VCaP (cell line): ENCODE results near the gene RGS6.

Experiments used
- H3K27ac ChIP-seq: fragments of 450-650 bp; 2 replicates; pipeline ENCODE4 v1.5.1; 2017
- CTCF ChIP-seq: fragments of 450-650 bp; conservative IDR thresholded peaks from 2 replicates; pipeline ENCODE4 v1.5.1; 2017; ENCODE audit warnings: mild to moderate bottlenecking, moderate library complexity

RGS6 gene

GRCh38 chr14:72311516-72311915, 379.3 kb downstream of the RGS6 start:
- TF ChIP-seq CTCF, result no peak
- no peak overlapping the region for H3K27ac ChIP-seq

GRCh38 chr14:72314808-72315435, 382.7 kb downstream of the RGS6 start:
- TF ChIP-seq CTCF, result no peak

GRCh38 chr14:72315714-72316113, 383.5 kb downstream of the RGS6 start:
- no peak overlapping the region for H3K27ac ChIP-seq
- TF ChIP-seq CTCF, result no peak

More at GRCh38 chr14:72314808-72315435, 382.7 kb downstream of the RGS6 start:
- no peak overlapping the region for H3K27ac ChIP-seq

GRCh38 chr14:72318648-72319047, 386.4 kb downstream of the RGS6 start:
- H3K27ac ChIP-seq, result no peak overlapping the region
- TF ChIP-seq CTCF, result no peak

- TF ChIP-seq CTCF, result no peak
These were observed 399.8 kb downstream of the RGS6 start for GRCh38 chr14:72332046-72332445.

GRCh38 chr14:72332871-72333270, 400.6 kb downstream of the RGS6 start:
- no peak overlapping the region for H3K27ac ChIP-seq
- TF ChIP-seq CTCF, result no peak

More at GRCh38 chr14:72332046-72332445, 399.8 kb downstream of the RGS6 start:
- H3K27ac ChIP-seq, result no peak overlapping the region

- H3K27ac ChIP-seq, result no peak overlapping the region
- no peak for TF ChIP-seq CTCF
These were observed 401.1 kb downstream of the RGS6 start for GRCh38 chr14:72333357-72333756.
